IMR-90 (cell line): ENCODE measurements around the gene ADM2. TPM values are rescaled to one million over a fixed set of nuclear protein-coding genes. Genes with fewer than 3 reads are reported as not detected.

Source experiments
- ATAC-seq: fragments of 200-7000 bp; cut with Tn5 transposase; 2 replicates; pipeline ENCODE4 v1.9.1; 2020; ENCODE audit warnings: low read depth, mild to moderate bottlenecking, moderate library complexity
- BruUV-seq: library from RNA; stranded (reverse); fragments of 400-500 nt; replicated peaks from 2 replicates; lab custom pipeline; 2021; lab: Mats Ljungman, UMichigan
- CTCF ChIA-PET: fragments of 300-600 bp; formaldehyde crosslinking; extraction: SDS; loops from one replicate; lab custom pipeline; 2021; ENCODE audit warnings: antibody characterized with exemption; lab: Yijun Ruan, JAX
- POLR2A ChIA-PET: fragments of 300-600 bp; sonication (Branson Sonifier 250); formaldehyde crosslinking; loops from one replicate; lab custom pipeline; 2022; ENCODE audit warnings: antibody characterized with exemption; ENCODE audit not compliant: unreplicated experiment; lab: Charles Lee
- DNase-seq: peaks from one replicate; pipeline ENCODE4 v3.0.0; 2013
- H2AFZ ChIP-seq: replicated peaks from 2 replicates; pipeline ENCODE3; 2013; ENCODE audit warnings: low read length, mild to moderate bottlenecking; ENCODE audit not compliant: poor library complexity
- H2AK5ac ChIP-seq: 2 replicates; pipeline ENCODE4 v1.6.1; 2013; ENCODE audit warnings: low read depth, low read length, inconsistent platforms
- H2AK9ac ChIP-seq: replicated peaks from 2 replicates; pipeline ENCODE3; 2013; ENCODE audit warnings: mild to moderate bottlenecking, low read depth, low read length, moderate library complexity; ENCODE audit not compliant: poor library complexity
- H2BK120ac ChIP-seq: 2 replicates; pipeline ENCODE4 v1.6.1; 2013; ENCODE audit warnings: low read depth, low read length, inconsistent platforms
- H2BK15ac ChIP-seq: 3 replicates; pipeline ENCODE4 v1.6.1; 2013; ENCODE audit warnings: low read depth, low read length, inconsistent platforms
- H2BK20ac ChIP-seq: 2 replicates; pipeline ENCODE4 v1.6.1; 2013; ENCODE audit warnings: low read depth, mild to moderate bottlenecking, inconsistent platforms, low read length, moderate library complexity
- H2BK5ac ChIP-seq: 2 replicates; pipeline ENCODE4 v1.6.1; 2013; ENCODE audit warnings: mild to moderate bottlenecking, low read depth, low read length, inconsistent platforms; ENCODE audit not compliant: poor library complexity, severe bottlenecking
- H3K14ac ChIP-seq: replicated peaks from 2 replicates; pipeline ENCODE4 v1.6.1; 2013; ENCODE audit warnings: low read depth, low read length, inconsistent platforms
- H3K18ac ChIP-seq: 2 replicates; pipeline ENCODE4 v1.6.1; 2013; ENCODE audit warnings: low read depth, low read length, control low read depth
- H3K23ac ChIP-seq: 2 replicates; pipeline ENCODE4 v1.6.1; 2013; ENCODE audit warnings: low read depth, low read length, inconsistent platforms
- H3K27ac ChIP-seq: 2 replicates; pipeline ENCODE4 v1.5.1; 2013; ENCODE audit warnings: mild to moderate bottlenecking, control low read depth, low read length; ENCODE audit not compliant: insufficient read depth
- H3K27me3 ChIP-seq: 2 replicates; pipeline ENCODE4 v1.6.1; 2013; ENCODE audit warnings: low read length; ENCODE audit not compliant: control insufficient read depth, insufficient read depth
- H3K36me3 ChIP-seq: 2 replicates; pipeline ENCODE4 v1.6.1; 2013; ENCODE audit warnings: low read length, mixed read lengths; ENCODE audit not compliant: control insufficient read depth, insufficient read depth
- H3K4ac ChIP-seq: 2 replicates; pipeline ENCODE4 v1.6.1; 2013; ENCODE audit warnings: low read depth, low read length, inconsistent platforms
- H3K4me1 ChIP-seq: 2 replicates; pipeline ENCODE4 v1.6.1; 2013; ENCODE audit warnings: low read length, mixed read lengths; ENCODE audit not compliant: control insufficient read depth, insufficient read depth
- H3K4me2 ChIP-seq: 2 replicates; pipeline ENCODE4 v1.6.1; 2013; ENCODE audit warnings: low read depth, mild to moderate bottlenecking, control low read depth, low read length, moderate library complexity
- H3K4me3 ChIP-seq: 2 replicates; pipeline ENCODE4 v1.5.1; 2013; ENCODE audit warnings: low read depth, mild to moderate bottlenecking, control low read depth, low read length, moderate library complexity; ENCODE audit not compliant: insufficient read depth
- H3K56ac ChIP-seq: 2 replicates; pipeline ENCODE4 v1.6.1; 2013; ENCODE audit warnings: low read length, inconsistent platforms; ENCODE audit not compliant: insufficient read depth; ENCODE audit errors: extremely low read depth
- H3K79me1 ChIP-seq, 2 experiments: 2 replicates each; pipeline ENCODE4 v1.6.1; 2013; ENCODE audit warnings: low read length in 2 of 2, inconsistent platforms in 1 of 2, low read depth in 1 of 2
- H3K9ac ChIP-seq: 2 replicates; pipeline ENCODE4 v1.6.1; 2013; ENCODE audit warnings: low read depth, low read length, control low read depth
- H3K9me1 ChIP-seq: 2 replicates; pipeline ENCODE4 v1.6.1; 2013; ENCODE audit warnings: low read length, inconsistent platforms; ENCODE audit not compliant: insufficient read depth
- H3K9me3 ChIP-seq: 2 replicates; pipeline ENCODE4 v1.6.1; 2013; ENCODE audit warnings: low read length; ENCODE audit not compliant: control insufficient read depth, insufficient read depth
- H4K20me1 ChIP-seq: 2 replicates; pipeline ENCODE4 v1.6.1; 2013; ENCODE audit warnings: low read length, inconsistent platforms; ENCODE audit not compliant: insufficient read depth
- H4K5ac ChIP-seq: 2 replicates; pipeline ENCODE4 v1.6.1; 2013; ENCODE audit warnings: mild to moderate bottlenecking, low read depth, low read length, control low read depth
- H4K8ac ChIP-seq, 2 experiments: 2 replicates each; pipeline ENCODE4 v1.6.1; 2013; ENCODE audit warnings: low read depth in 2 of 2, low read length in 2 of 2, control low read depth in 1 of 2, inconsistent platforms in 1 of 2
- H4K91ac ChIP-seq: 2 replicates; pipeline ENCODE4 v1.6.1; 2013; ENCODE audit warnings: low read depth, low read length, inconsistent platforms; ENCODE audit not compliant: insufficient read depth
- BHLHE40 ChIP-seq: fragments of 150-350 bp; IDR thresholded peaks from 2 replicates; pipeline ENCODE4 v1.6.1; 2016; ENCODE audit warnings: mild to moderate bottlenecking, low read depth, low read length
- CEBPB ChIP-seq: IDR thresholded peaks from 2 replicates; pipeline ENCODE4 v1.6.1; 2012; ENCODE audit warnings: low read depth, low read length, improper control_type of control experiment
- CHD1 ChIP-seq: IDR thresholded peaks from 2 replicates; pipeline ENCODE4 v1.6.1; 2012; ENCODE audit warnings: low read depth, low read length, improper control_type of control experiment
- FOS ChIP-seq: fragments of 150-350 bp; IDR thresholded peaks from 2 replicates; pipeline ENCODE4 v1.6.1; 2016; ENCODE audit warnings: low read depth, low read length
- MAFK ChIP-seq: IDR thresholded peaks from 2 replicates; pipeline ENCODE4 v1.6.1; 2012; ENCODE audit warnings: low read depth, low read length, improper control_type of control experiment
- MAZ ChIP-seq: IDR thresholded peaks from 2 replicates; pipeline ENCODE4 v1.6.1; 2012; ENCODE audit warnings: low read depth, mild to moderate bottlenecking, low read length, improper control_type of control experiment, moderate library complexity, borderline replicate concordance
- MXI1 ChIP-seq: IDR thresholded peaks from 2 replicates; pipeline ENCODE4 v1.6.1; 2012; ENCODE audit warnings: low read depth, mild to moderate bottlenecking, low read length, moderate library complexity, borderline replicate concordance
- NFE2L2 ChIP-seq: fragments of 150-350 bp; IDR thresholded peaks from 2 replicates; pipeline ENCODE4 v1.6.1; 2016; ENCODE audit warnings: low read depth, mild to moderate bottlenecking, low read length
- POLR2A ChIP-seq: IDR thresholded peaks from 2 replicates; pipeline ENCODE4 v1.6.1; 2012; ENCODE audit warnings: mild to moderate bottlenecking, low read depth, low read length
- RAD21 ChIP-seq: IDR thresholded peaks from 2 replicates; pipeline ENCODE4 v1.6.1; 2012; ENCODE audit warnings: low read length, improper control_type of control experiment
- RCOR1 ChIP-seq: IDR thresholded peaks from 2 replicates; pipeline ENCODE4 v1.6.1; 2012; ENCODE audit warnings: mild to moderate bottlenecking, low read length, improper control_type of control experiment; ENCODE audit not compliant: insufficient replicate concordance
- RFX5 ChIP-seq: IDR thresholded peaks from 2 replicates; pipeline ENCODE4 v1.8.0; 2012; ENCODE audit warnings: low read depth, mild to moderate bottlenecking, low read length, moderate library complexity
- SMC3 ChIP-seq: fragments of 150-350 bp; IDR thresholded peaks from 2 replicates; pipeline ENCODE4 v1.6.1; 2016; ENCODE audit warnings: low read depth, mild to moderate bottlenecking, antibody characterized with exemption, low read length, moderate library complexity
- WGBS, 2 experiments: methylation state at CpG; one replicate each; pipeline versions ENCODE4 v1.1.5 to v1.1.7; 2013; ENCODE audit warnings: missing lambda C conversion rate in 2 of 2; ENCODE audit not compliant: insufficient read length in 1 of 2; ENCODE audit errors: extremely low coverage in 2 of 2; 5-methylcytosine and 5-hydroxymethylcytosine counted together
- dilution Hi-C: fragments of 300-500 bp; cut with HindIII; formaldehyde crosslinking; loops from one replicate; pipeline ENCODE4 v1.14.3; 2018; ENCODE audit warnings: low sequenced_read_pairs; ENCODE audit not compliant: unreplicated experiment
- in situ Hi-C: fragments of 300-500 bp; cut with MboI; formaldehyde crosslinking; loops from 3 replicates; pipeline ENCODE4 v1.14.3; 2019; ENCODE audit warnings: low sequenced_read_pairs, inconsistent platforms, mixed read lengths
- intact Hi-C: fragments of 100-400 bp; cut with micrococcal nuclease; formaldehyde crosslinking; loops from 2 replicates; pipeline ENCODE4 v1.10.0; 2022
- polyA plus RNA-seq, 3 experiments: library from polyadenylated mRNA; depleted of rRNA; stranded (reverse); fragments of >200 nt; gene quantifications; 2 replicates each; pipeline ENCODE4 v1.2.3, GENCODE V29; 2012; ENCODE audit warnings: low replicate concordance in 1 of 3
- total RNA-seq: library from RNA; depleted of rRNA; stranded (reverse); fragments of >200 nt; gene quantifications from 2 replicates; pipeline ENCODE4 v1.2.3, GENCODE V29; 2012
- TF ChIP-seq, protein P1 (sequence below): conservative IDR thresholded peaks from 2 replicates; pipeline ENCODE4 v1.5.1; 2012; ENCODE audit warnings: mild to moderate bottlenecking, low read depth, low read length, improper control_type of control experiment
- TF ChIP-seq, protein P2 (sequence below): fragments of 150-350 bp; IDR thresholded peaks from 2 replicates; pipeline ENCODE4 v1.6.1; 2017; ENCODE audit warnings: mild to moderate bottlenecking, antibody characterized with exemption, low read length, low read depth
- TF ChIP-seq, protein P3 (sequence below): fragments of 150-350 bp; IDR thresholded peaks from 2 replicates; pipeline ENCODE4 v1.6.1; 2016; ENCODE audit warnings: low read depth, mild to moderate bottlenecking, low read length, moderate library complexity, borderline replicate concordance

Gene ADM2
- total and polyA plus RNA-seq, 2 of the 4 experiments (the other 2 are of a cell fraction): 0.18 to 2.3 TPM

DNA sequence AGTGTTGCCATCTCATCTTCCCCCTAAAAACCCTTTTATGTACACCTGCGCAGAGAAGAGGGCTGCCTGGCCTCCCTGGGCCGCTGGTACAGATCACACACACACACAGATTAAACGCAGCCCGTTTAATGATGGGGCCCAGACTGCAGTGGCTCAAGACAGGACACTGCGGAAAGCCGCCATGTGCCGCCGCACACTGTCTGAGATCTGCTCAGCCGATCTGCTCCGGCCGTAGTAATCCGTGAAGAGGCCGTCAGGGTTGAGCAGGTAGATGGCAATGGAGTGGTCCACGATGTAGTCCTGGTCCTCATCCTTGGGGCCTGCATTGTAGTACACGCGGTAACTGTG, 42.1 kb downstream of the ADM2 start:
- no peaks in the 10 kb centered on the region for H3K27me3 ChIP-seq
- no peak overlapping the region for H3K56ac ChIP-seq
- peaks cover 34% of the 10 kb centered on the region for H3K36me3 ChIP-seq
- H4K8ac ChIP-seq: no peak overlapping the region
- H4K5ac ChIP-seq: no peak overlapping the region
- no peak overlapping the region for H2BK20ac ChIP-seq
- no peak overlapping the region for H2AK5ac ChIP-seq
- no peak overlapping the region for H2AFZ ChIP-seq
- no peak overlapping the region for H4K91ac ChIP-seq
- ChIA-PET POLR2A (no interaction called here), CTCF (no interaction called here)
- no peak overlapping the region for H3K9ac ChIP-seq
- in situ Hi-C loops (no loop called here), dilution Hi-C loops (no loop called here), intact Hi-C loops (no loop called here)
- H3K23ac ChIP-seq: no peak overlapping the region
- no peaks in the 10 kb centered on the region for H3K9me3 ChIP-seq
- no peak for DNase-seq
- H2BK120ac ChIP-seq: no peak overlapping the region
- no peak overlapping the region for H2BK5ac ChIP-seq
- H4K20me1 ChIP-seq: peaks cover 19% of the 10 kb centered on the region
- no TSS peak for BruUV-seq
- H2BK15ac ChIP-seq: no peak overlapping the region
- no peak overlapping the region for H3K4me2 ChIP-seq
- no peak overlapping the region for H3K14ac ChIP-seq
- no peak overlapping the region for H3K18ac ChIP-seq
- H3K9me1 ChIP-seq: peaks cover 12% of the 10 kb centered on the region
- 100% methylated on average over 3 of the region's 16 CpGs; no CpG with 5 or more reads in 1 of the 2 experiments for WGBS, 2 experiments
- H3K4ac ChIP-seq: no peak overlapping the region
- H3K4me1 ChIP-seq: peaks cover 13% of the 10 kb centered on the region
- TF ChIP-seq, protein P1, sequence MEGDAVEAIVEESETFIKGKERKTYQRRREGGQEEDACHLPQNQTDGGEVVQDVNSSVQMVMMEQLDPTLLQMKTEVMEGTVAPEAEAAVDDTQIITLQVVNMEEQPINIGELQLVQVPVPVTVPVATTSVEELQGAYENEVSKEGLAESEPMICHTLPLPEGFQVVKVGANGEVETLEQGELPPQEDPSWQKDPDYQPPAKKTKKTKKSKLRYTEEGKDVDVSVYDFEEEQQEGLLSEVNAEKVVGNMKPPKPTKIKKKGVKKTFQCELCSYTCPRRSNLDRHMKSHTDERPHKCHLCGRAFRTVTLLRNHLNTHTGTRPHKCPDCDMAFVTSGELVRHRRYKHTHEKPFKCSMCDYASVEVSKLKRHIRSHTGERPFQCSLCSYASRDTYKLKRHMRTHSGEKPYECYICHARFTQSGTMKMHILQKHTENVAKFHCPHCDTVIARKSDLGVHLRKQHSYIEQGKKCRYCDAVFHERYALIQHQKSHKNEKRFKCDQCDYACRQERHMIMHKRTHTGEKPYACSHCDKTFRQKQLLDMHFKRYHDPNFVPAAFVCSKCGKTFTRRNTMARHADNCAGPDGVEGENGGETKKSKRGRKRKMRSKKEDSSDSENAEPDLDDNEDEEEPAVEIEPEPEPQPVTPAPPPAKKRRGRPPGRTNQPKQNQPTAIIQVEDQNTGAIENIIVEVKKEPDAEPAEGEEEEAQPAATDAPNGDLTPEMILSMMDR: no peak
- TF ChIP-seq RCOR1 (no peak), CEBPB (no peak), MXI1 (no peak), RFX5 (no peak), NFE2L2 (no peak), FOS (no peak), SMC3 (no peak), POLR2A (no peak), MAZ (no peak), BHLHE40 (no peak), MAFK (no peak), CHD1 (no peak), RAD21 (no peak)
- TF ChIP-seq, protein P2, sequence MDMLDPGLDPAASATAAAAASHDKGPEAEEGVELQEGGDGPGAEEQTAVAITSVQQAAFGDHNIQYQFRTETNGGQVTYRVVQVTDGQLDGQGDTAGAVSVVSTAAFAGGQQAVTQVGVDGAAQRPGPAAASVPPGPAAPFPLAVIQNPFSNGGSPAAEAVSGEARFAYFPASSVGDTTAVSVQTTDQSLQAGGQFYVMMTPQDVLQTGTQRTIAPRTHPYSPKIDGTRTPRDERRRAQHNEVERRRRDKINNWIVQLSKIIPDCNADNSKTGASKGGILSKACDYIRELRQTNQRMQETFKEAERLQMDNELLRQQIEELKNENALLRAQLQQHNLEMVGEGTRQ: no peak
- TF ChIP-seq, protein P3, sequence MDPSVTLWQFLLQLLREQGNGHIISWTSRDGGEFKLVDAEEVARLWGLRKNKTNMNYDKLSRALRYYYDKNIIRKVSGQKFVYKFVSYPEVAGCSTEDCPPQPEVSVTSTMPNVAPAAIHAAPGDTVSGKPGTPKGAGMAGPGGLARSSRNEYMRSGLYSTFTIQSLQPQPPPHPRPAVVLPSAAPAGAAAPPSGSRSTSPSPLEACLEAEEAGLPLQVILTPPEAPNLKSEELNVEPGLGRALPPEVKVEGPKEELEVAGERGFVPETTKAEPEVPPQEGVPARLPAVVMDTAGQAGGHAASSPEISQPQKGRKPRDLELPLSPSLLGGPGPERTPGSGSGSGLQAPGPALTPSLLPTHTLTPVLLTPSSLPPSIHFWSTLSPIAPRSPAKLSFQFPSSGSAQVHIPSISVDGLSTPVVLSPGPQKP: no peak
- H3K4me3 ChIP-seq: no peak overlapping the region
- no peak for ATAC-seq
- peaks cover 11 to 40% of the 10 kb centered on the region in 2 experiments for H3K79me1 ChIP-seq
- H2AK9ac ChIP-seq: no peak overlapping the region
- H3K27ac ChIP-seq: no peak overlapping the region
